HG03457 (cell line): ENCODE results near the gene EXOSC10.
"Not testable (repeated sequence)": the region's sequence is repeated elsewhere in the genome, so short reads cannot be mapped to it uniquely, and the experiment has no call there.

Experiments
- ATAC-seq: cut with Tn5 transposase; IDR thresholded peaks from one replicate; pipeline ENCODE4 v1.9.1; 2021; ENCODE audit warnings: moderate number of reproducible peaks; ENCODE audit not compliant: unreplicated experiment

EXOSC10 gene

GRCh38 chr1:11044849-11045427 lies 54.7 kb downstream of the EXOSC10 start:
- no peak for ATAC-seq

- no peak for ATAC-seq
Observed at GRCh38 chr1:11044086-11044848, 55.4 kb downstream of the EXOSC10 start.

- no peak for ATAC-seq
Observed at GRCh38 chr1:11042995-11043874, 56.4 kb downstream of the EXOSC10 start.

GRCh38 chr1:11042065-11042464 lies 57.6 kb downstream of the EXOSC10 start:
- ATAC-seq = no peak

GRCh38 chr1:11041048-11041447 lies 58.6 kb downstream of the EXOSC10 start:
- no peak for ATAC-seq

GRCh38 chr1:11040105-11040429 lies 59.6 kb downstream of the EXOSC10 start:
- not testable (repeated sequence) for ATAC-seq

GRCh38 chr1:11039351-11040104 lies 60.1 kb downstream of the EXOSC10 start:
- no peak for ATAC-seq

- ATAC-seq = no peak
Observed at GRCh38 chr1:11037740-11038182, 61.9 kb downstream of the EXOSC10 start.

GRCh38 chr1:11037019-11037739 lies 62.5 kb downstream of the EXOSC10 start:
- ATAC-seq = not testable (repeated sequence)

- no peak for ATAC-seq
Observed at GRCh38 chr1:11031624-11032262, 67.9 kb downstream of the EXOSC10 start.

- ATAC-seq = no peak
Observed at GRCh38 chr1:11030865-11031264, 68.8 kb downstream of the EXOSC10 start.

- ATAC-seq = no peak
Observed at GRCh38 chr1:11028018-11028417, 71.7 kb downstream of the EXOSC10 start.

GRCh38 chr1:11027316-11027715 lies 72.4 kb downstream of the EXOSC10 start:
- ATAC-seq = no peak

- no peak for ATAC-seq
Observed at GRCh38 chr1:11026903-11027302, 72.8 kb downstream of the EXOSC10 start.

GRCh38 chr1:11026052-11026451 lies 73.6 kb downstream of the EXOSC10 start:
- no peak for ATAC-seq

- no peak for ATAC-seq
Observed at GRCh38 chr1:11025618-11026017, 74.1 kb downstream of the EXOSC10 start.

- ATAC-seq = no peak
Observed at GRCh38 chr1:11024874-11025203, 74.8 kb downstream of the EXOSC10 start.

- ATAC-seq = no peak
Observed at GRCh38 chr1:11024154-11024873, 75.4 kb downstream of the EXOSC10 start.

- no peak for ATAC-seq
Observed at GRCh38 chr1:11023201-11023600, 76.5 kb downstream of the EXOSC10 start.
